Mucosa of stomach (tissue), 1 donor: ENCODE results near the gene KIF21B.

Experiments
- H3K27me3 ChIP-seq: one replicate; pipeline ENCODE4 v1.7.0; 2013; ENCODE audit warnings: mild to moderate bottlenecking, low read length; ENCODE audit not compliant: control insufficient read depth, insufficient read depth
- H3K36me3 ChIP-seq: one replicate; pipeline ENCODE4 v1.7.0; 2013; ENCODE audit warnings: low read length; ENCODE audit not compliant: control insufficient read depth, insufficient read depth
- H3K4me1 ChIP-seq: one replicate; pipeline ENCODE4 v1.7.0; 2013; ENCODE audit warnings: mild to moderate bottlenecking, low read length; ENCODE audit not compliant: control insufficient read depth, insufficient read depth
- H3K4me3 ChIP-seq: one replicate; pipeline ENCODE4 v1.7.0; 2013; ENCODE audit warnings: low read length
- H3K9ac ChIP-seq: one replicate; pipeline ENCODE4 v1.7.0; 2013; ENCODE audit warnings: mild to moderate bottlenecking, low read length, moderate library complexity
- H3K9me3 ChIP-seq: one replicate; pipeline ENCODE4 v1.7.0; 2013; ENCODE audit warnings: mild to moderate bottlenecking, low read length, moderate library complexity; ENCODE audit not compliant: control insufficient read depth
- donor health status: Pancreatic carcinoma.

KIF21B gene

GRCh38 chr1:201016211-201016651, 7.3 kb downstream of the KIF21B start:
- no peak overlapping the region for H3K4me3 ChIP-seq
- no peaks in the 10 kb centered on the region for H3K36me3 ChIP-seq
- peaks cover 47% of the 10 kb centered on the region for H3K4me1 ChIP-seq
- peaks cover 7% of the 10 kb centered on the region for H3K27me3 ChIP-seq
- H3K9ac ChIP-seq = no peak overlapping the region
- H3K9me3 ChIP-seq = no peaks in the 10 kb centered on the region

DNA sequence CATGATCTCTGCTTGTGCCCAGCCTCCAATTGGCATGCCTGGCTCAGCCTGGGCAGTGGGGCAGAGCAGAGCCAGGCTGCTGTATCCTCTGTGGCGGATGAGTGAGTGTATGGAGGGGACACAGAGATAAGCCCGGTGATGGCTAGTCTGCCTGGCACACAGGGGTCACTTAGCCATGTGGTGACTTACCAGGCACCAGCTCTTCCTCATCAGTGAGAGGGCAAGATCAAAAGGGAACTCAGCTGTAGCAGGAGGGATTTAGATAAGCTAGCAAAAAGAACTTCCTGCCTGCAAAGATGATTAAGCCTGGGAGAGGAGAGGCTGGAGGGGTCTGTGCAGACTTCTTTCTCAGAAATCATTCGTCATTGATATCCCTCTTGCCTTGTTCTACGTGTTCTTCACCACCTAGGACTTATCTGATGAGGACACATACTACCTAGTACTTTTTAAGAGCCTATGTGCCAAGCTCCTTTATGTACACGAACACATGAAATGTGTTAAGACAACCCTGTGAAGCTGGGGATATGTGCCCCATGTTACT, 7.9 kb downstream of the KIF21B start:
- Histone ChIP-seq H3K9ac (no peak overlapping the region), H3K27me3 (peaks cover 7% of the 10 kb centered on the region), H3K9me3 (no peaks in the 10 kb centered on the region), H3K4me3 (no peak overlapping the region), H3K36me3 (no peaks in the 10 kb centered on the region), H3K4me1 (peaks cover 42% of the 10 kb centered on the region)

GRCh38 chr1:201014816-201015200, 8.7 kb downstream of the KIF21B start:
- H3K36me3 ChIP-seq = no peaks in the 10 kb centered on the region
- H3K4me1 ChIP-seq = peaks cover 34% of the 10 kb centered on the region
- H3K9ac ChIP-seq = no peak overlapping the region
- no peaks in the 10 kb centered on the region for H3K9me3 ChIP-seq
- no peak overlapping the region for H3K4me3 ChIP-seq
- H3K27me3 ChIP-seq = peaks cover 7% of the 10 kb centered on the region

DNA sequence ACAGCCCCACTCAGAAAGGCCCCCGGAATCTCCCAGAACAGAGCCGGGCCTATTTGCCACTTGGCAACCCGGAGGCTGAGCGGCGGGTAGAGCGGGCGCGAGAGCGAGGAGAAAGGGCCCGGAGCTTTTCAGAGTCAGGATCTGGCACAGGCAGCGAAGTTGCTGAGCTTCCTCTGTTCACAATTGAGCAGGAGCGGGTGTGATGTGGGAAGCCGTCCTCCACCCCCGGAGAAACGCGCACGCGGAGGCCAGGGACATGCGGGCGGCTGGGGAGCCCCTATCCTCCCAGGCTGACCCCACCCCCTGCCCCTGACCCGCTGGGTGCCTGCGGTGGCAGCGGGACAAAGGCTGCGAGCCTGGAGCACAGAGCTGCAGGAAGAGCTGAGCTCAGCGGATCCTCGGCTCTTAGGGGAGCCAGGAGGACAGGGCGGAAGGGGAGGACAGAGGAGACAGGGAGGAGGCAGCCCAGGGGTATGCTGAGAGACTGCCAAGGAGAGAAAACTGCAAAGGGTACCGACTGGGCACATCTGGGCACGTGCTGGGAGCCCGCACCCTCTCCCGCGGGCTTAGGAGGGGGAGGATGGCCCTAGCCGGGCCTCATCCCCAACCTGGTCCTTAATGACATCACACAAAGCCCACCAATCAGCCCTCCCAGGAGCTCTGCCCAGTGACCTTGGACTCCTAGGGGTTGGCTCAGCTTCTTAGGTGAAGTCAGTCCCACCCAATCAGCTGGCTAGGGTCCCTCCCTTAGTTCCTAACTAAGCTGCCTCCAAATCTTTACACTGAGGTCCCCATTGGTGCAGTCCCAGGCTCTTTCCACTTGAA, 9.3 kb downstream of the KIF21B start:
- H3K4me1 ChIP-seq = peaks cover 28% of the 10 kb centered on the region
- H3K36me3 ChIP-seq = no peaks in the 10 kb centered on the region
- no peak overlapping the region for H3K9ac ChIP-seq
- no peaks in the 10 kb centered on the region for H3K9me3 ChIP-seq
- peaks cover 7% of the 10 kb centered on the region for H3K27me3 ChIP-seq
- no peak overlapping the region for H3K4me3 ChIP-seq

GRCh38 chr1:201013031-201013485, 10.5 kb downstream of the KIF21B start:
- H3K27me3 ChIP-seq = peaks cover 7% of the 10 kb centered on the region
- no peak overlapping the region for H3K9ac ChIP-seq
- peaks cover 24% of the 10 kb centered on the region for H3K4me1 ChIP-seq
- H3K36me3 ChIP-seq = no peaks in the 10 kb centered on the region
- no peaks in the 10 kb centered on the region for H3K9me3 ChIP-seq
- no peak overlapping the region for H3K4me3 ChIP-seq

- peaks cover 7% of the 10 kb centered on the region for H3K27me3 ChIP-seq
- no peak overlapping the region for H3K4me3 ChIP-seq
- H3K9me3 ChIP-seq = no peaks in the 10 kb centered on the region
- H3K9ac ChIP-seq = no peak overlapping the region
- H3K36me3 ChIP-seq = no peaks in the 10 kb centered on the region
- peaks cover 24% of the 10 kb centered on the region for H3K4me1 ChIP-seq
These were observed 11.9 kb downstream of the KIF21B start for GRCh38 chr1:201011616-201012015.

DNA sequence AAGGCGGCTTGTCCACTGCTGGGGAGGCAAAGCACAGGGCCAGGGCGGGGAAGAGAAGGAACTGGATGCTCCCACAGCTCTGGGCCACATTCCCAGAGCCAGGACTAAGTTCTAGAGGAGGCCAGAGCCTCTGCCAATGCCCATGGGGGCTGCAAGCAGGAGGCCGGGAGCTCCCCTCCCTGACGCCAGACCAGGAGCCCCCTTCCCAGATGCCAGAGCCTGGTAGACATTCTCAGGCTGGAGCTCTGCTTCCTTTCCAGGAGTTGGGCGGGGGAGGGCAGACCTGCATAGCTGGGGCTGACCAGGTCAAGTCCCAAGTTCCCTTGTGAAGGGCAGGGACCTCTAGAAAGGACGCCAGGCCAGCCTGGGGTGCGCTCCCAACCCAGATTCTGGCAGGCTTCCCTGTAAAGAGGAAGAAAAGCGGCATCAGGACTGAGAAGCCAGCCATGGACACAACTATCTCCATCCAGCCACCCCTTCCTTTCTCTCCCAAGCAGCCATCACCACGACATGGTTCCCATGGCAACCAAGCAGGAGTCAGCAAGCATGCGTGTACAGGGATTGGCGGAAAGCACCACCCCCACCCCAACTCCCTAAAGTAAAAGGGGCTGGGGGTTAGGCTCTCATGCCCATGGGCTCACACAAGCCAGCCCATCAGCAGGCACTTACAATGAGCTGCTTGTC, 13.4 kb downstream of the KIF21B start:
- no peaks in the 10 kb centered on the region for H3K27me3 ChIP-seq
- H3K9me3 ChIP-seq = no peaks in the 10 kb centered on the region
- no peak overlapping the region for H3K9ac ChIP-seq
- no peak overlapping the region for H3K4me3 ChIP-seq
- H3K4me1 ChIP-seq = peaks cover 9% of the 10 kb centered on the region
- H3K36me3 ChIP-seq = no peaks in the 10 kb centered on the region

GRCh38 chr1:201008666-201009360, 14.7 kb downstream of the KIF21B start:
- Histone ChIP-seq H3K4me1 (peaks cover 6% of the 10 kb centered on the region), H3K36me3 (no peaks in the 10 kb centered on the region), H3K27me3 (no peaks in the 10 kb centered on the region), H3K9me3 (no peaks in the 10 kb centered on the region), H3K9ac (no peak overlapping the region), H3K4me3 (no peak overlapping the region)

DNA sequence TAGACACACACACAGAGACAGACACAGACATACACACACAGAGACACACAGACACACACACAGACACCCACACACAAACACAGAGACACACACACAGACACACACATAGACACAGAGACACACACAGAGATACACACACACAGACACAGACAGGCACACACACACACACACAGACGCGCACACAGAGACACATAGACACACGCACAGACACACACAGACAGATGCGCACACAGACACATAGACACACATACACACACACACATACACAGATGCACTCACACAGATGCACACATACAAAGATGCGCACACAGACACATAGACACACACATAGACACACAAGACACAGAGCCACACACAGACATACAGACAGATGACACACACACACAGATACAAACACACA, 16.0 kb downstream of the KIF21B start:
- Histone ChIP-seq H3K27me3 (no peaks in the 10 kb centered on the region), H3K9me3 (no peaks in the 10 kb centered on the region), H3K4me3 (no peak overlapping the region), H3K36me3 (no peaks in the 10 kb centered on the region), H3K9ac (no peak overlapping the region), H3K4me1 (peaks cover 2% of the 10 kb centered on the region)

DNA sequence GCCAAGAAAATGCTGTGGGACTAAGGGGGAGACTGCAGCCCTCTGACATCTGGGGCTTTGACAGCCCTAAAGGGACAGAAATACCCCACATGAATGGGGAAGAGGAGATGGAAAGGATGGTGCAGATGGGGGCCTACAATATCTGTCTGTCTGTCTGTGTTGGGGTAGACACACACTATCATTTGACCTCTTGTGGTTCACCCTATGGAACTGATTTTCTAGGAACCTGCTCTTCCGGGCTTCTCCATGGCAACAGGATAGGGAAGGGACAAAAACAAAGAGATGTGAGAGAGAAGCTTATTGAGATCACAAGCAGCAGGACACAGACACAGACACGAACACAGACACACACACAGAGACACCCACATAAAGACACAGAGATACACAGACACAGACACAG, 17.1 kb downstream of the KIF21B start:
- no peaks in the 10 kb centered on the region for H3K36me3 ChIP-seq
- H3K4me1 ChIP-seq = peaks cover 8% of the 10 kb centered on the region
- H3K4me3 ChIP-seq = no peak overlapping the region
- no peak overlapping the region for H3K9ac ChIP-seq
- no peaks in the 10 kb centered on the region for H3K27me3 ChIP-seq
- H3K9me3 ChIP-seq = no peaks in the 10 kb centered on the region

DNA sequence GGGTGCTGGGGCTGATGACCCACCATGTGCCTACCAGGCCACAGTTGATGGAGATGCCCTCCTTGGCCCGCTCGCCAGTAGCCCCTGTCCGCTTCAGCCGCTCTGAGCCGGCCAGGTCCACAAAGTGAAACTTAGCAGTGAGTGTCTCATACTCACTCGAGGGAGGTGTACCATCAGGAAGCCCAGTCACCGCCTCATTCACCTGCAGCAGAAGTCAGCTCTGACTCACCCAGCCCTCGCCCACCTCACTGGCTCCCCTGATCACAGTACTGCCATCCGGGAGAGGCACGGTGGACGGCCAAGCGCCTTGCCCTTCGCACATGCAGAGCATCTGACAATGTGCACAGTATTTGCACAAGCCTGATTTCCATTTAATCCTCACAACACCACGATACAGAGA, 18.8 kb downstream of the KIF21B start:
- H3K36me3 ChIP-seq = no peaks in the 10 kb centered on the region
- H3K4me3 ChIP-seq = no peak overlapping the region
- H3K27me3 ChIP-seq = no peaks in the 10 kb centered on the region
- H3K9ac ChIP-seq = no peak overlapping the region
- H3K9me3 ChIP-seq = no peaks in the 10 kb centered on the region
- H3K4me1 ChIP-seq = peaks cover 8% of the 10 kb centered on the region

- Histone ChIP-seq H3K27me3 (no peaks in the 10 kb centered on the region), H3K36me3 (no peaks in the 10 kb centered on the region), H3K9me3 (no peaks in the 10 kb centered on the region), H3K4me3 (no peak overlapping the region), H3K4me1 (peaks cover 8% of the 10 kb centered on the region), H3K9ac (no peak overlapping the region)
These were observed 19.4 kb downstream of the KIF21B start for GRCh38 chr1:201004154-201004553.
